Mucosa of stomach (tissue), 1 donor: ENCODE results near the gene C1QTNF7.

Experiments
- H3K27me3 ChIP-seq: one replicate; pipeline ENCODE4 v1.7.0; 2013; ENCODE audit warnings: mild to moderate bottlenecking, low read length; ENCODE audit not compliant: control insufficient read depth, insufficient read depth
- H3K36me3 ChIP-seq: one replicate; pipeline ENCODE4 v1.7.0; 2013; ENCODE audit warnings: low read length; ENCODE audit not compliant: control insufficient read depth, insufficient read depth
- H3K4me1 ChIP-seq: one replicate; pipeline ENCODE4 v1.7.0; 2013; ENCODE audit warnings: mild to moderate bottlenecking, low read length; ENCODE audit not compliant: control insufficient read depth, insufficient read depth
- H3K4me3 ChIP-seq: one replicate; pipeline ENCODE4 v1.7.0; 2013; ENCODE audit warnings: low read length
- H3K9ac ChIP-seq: one replicate; pipeline ENCODE4 v1.7.0; 2013; ENCODE audit warnings: mild to moderate bottlenecking, low read length, moderate library complexity
- H3K9me3 ChIP-seq: one replicate; pipeline ENCODE4 v1.7.0; 2013; ENCODE audit warnings: mild to moderate bottlenecking, low read length, moderate library complexity; ENCODE audit not compliant: control insufficient read depth
- donor health status: Pancreatic carcinoma.

C1QTNF7 gene

GRCh38 chr4:15427701-15428100 lies at the start of gene C1QTNF7:
Gene C1QTNF7, plus strand, starts transcription at chr4:15428033. Its CDS starts 7,711 bp downstream, at chr4:15435744.
- H3K27me3 ChIP-seq, result no peaks in the 10 kb centered on the region
- no peaks in the 10 kb centered on the region for H3K4me1 ChIP-seq
- H3K36me3 ChIP-seq, result no peaks in the 10 kb centered on the region
- no peaks in the 10 kb centered on the region for H3K9me3 ChIP-seq
- H3K9ac ChIP-seq, result no peak within 1 kb of the TSS
- H3K4me3 ChIP-seq, result no peak within 1 kb of the TSS

- Histone ChIP-seq H3K9ac (no peak overlapping the region), H3K36me3 (no peaks in the 10 kb centered on the region), H3K4me1 (no peaks in the 10 kb centered on the region), H3K27me3 (no peaks in the 10 kb centered on the region), H3K4me3 (no peak overlapping the region), H3K9me3 (no peaks in the 10 kb centered on the region)
Measured at GRCh38 chr4:15378062-15378461, 49.8 kb upstream of the C1QTNF7 start.

GRCh38 chr4:15378493-15378892 lies 49.3 kb upstream of the C1QTNF7 start:
- no peak overlapping the region for H3K4me3 ChIP-seq
- H3K9ac ChIP-seq, result no peak overlapping the region
- no peaks in the 10 kb centered on the region for H3K4me1 ChIP-seq
- no peaks in the 10 kb centered on the region for H3K9me3 ChIP-seq
- no peaks in the 10 kb centered on the region for H3K36me3 ChIP-seq
- H3K27me3 ChIP-seq, result no peaks in the 10 kb centered on the region

- H3K4me3 ChIP-seq, result no peak overlapping the region
- no peaks in the 10 kb centered on the region for H3K36me3 ChIP-seq
- no peaks in the 10 kb centered on the region for H3K4me1 ChIP-seq
- H3K9me3 ChIP-seq, result no peaks in the 10 kb centered on the region
- H3K9ac ChIP-seq, result no peak overlapping the region
- H3K27me3 ChIP-seq, result no peaks in the 10 kb centered on the region
Measured at GRCh38 chr4:15381806-15382338, 46.0 kb upstream of the C1QTNF7 start.

- H3K27me3 ChIP-seq, result no peaks in the 10 kb centered on the region
- H3K4me3 ChIP-seq, result no peak overlapping the region
- H3K9ac ChIP-seq, result no peak overlapping the region
- H3K36me3 ChIP-seq, result no peaks in the 10 kb centered on the region
- H3K4me1 ChIP-seq, result no peaks in the 10 kb centered on the region
- H3K9me3 ChIP-seq, result no peaks in the 10 kb centered on the region
Measured at GRCh38 chr4:15382669-15383273, 45.1 kb upstream of the C1QTNF7 start.

GRCh38 chr4:15385515-15385914 lies 42.3 kb upstream of the C1QTNF7 start:
- no peaks in the 10 kb centered on the region for H3K4me1 ChIP-seq
- H3K9me3 ChIP-seq, result no peaks in the 10 kb centered on the region
- H3K9ac ChIP-seq, result no peak overlapping the region

GRCh38 chr4:15385928-15386327 lies 41.9 kb upstream of the C1QTNF7 start:
- Histone ChIP-seq H3K9ac (no peak overlapping the region), H3K4me3 (no peak overlapping the region), H3K4me1 (no peaks in the 10 kb centered on the region), H3K36me3 (no peaks in the 10 kb centered on the region), H3K9me3 (no peaks in the 10 kb centered on the region), H3K27me3 (no peaks in the 10 kb centered on the region)

More at GRCh38 chr4:15385515-15385914, 42.3 kb upstream of the C1QTNF7 start:
- H3K4me3 ChIP-seq, result no peak overlapping the region
- H3K36me3 ChIP-seq, result no peaks in the 10 kb centered on the region
- no peaks in the 10 kb centered on the region for H3K27me3 ChIP-seq

GRCh38 chr4:15390494-15390893 lies 37.3 kb upstream of the C1QTNF7 start:
- H3K4me3 ChIP-seq, result no peak overlapping the region
- H3K4me1 ChIP-seq, result no peaks in the 10 kb centered on the region
- no peaks in the 10 kb centered on the region for H3K36me3 ChIP-seq
- H3K27me3 ChIP-seq, result no peaks in the 10 kb centered on the region
- H3K9me3 ChIP-seq, result no peaks in the 10 kb centered on the region
- no peak overlapping the region for H3K9ac ChIP-seq

- H3K9me3 ChIP-seq, result no peaks in the 10 kb centered on the region
- H3K27me3 ChIP-seq, result no peaks in the 10 kb centered on the region
- no peaks in the 10 kb centered on the region for H3K36me3 ChIP-seq
- no peak overlapping the region for H3K9ac ChIP-seq
- H3K4me3 ChIP-seq, result no peak overlapping the region
- no peaks in the 10 kb centered on the region for H3K4me1 ChIP-seq
Measured at GRCh38 chr4:15392053-15392805, 35.6 kb upstream of the C1QTNF7 start.

GRCh38 chr4:15395311-15395710 lies 32.5 kb upstream of the C1QTNF7 start:
- no peaks in the 10 kb centered on the region for H3K4me1 ChIP-seq
- H3K9ac ChIP-seq, result no peak overlapping the region
- no peaks in the 10 kb centered on the region for H3K27me3 ChIP-seq
- H3K9me3 ChIP-seq, result no peaks in the 10 kb centered on the region
- no peak overlapping the region for H3K4me3 ChIP-seq
- H3K36me3 ChIP-seq, result no peaks in the 10 kb centered on the region

- no peak overlapping the region for H3K4me3 ChIP-seq
- H3K27me3 ChIP-seq, result no peaks in the 10 kb centered on the region
- no peaks in the 10 kb centered on the region for H3K9me3 ChIP-seq
- no peak overlapping the region for H3K9ac ChIP-seq
- H3K4me1 ChIP-seq, result no peaks in the 10 kb centered on the region
- no peaks in the 10 kb centered on the region for H3K36me3 ChIP-seq
Measured at GRCh38 chr4:15396157-15396800, 31.6 kb upstream of the C1QTNF7 start.

GRCh38 chr4:15398001-15398400 lies 29.8 kb upstream of the C1QTNF7 start:
- Histone ChIP-seq H3K9me3 (no peaks in the 10 kb centered on the region), H3K9ac (no peak overlapping the region), H3K27me3 (no peaks in the 10 kb centered on the region), H3K4me1 (no peaks in the 10 kb centered on the region), H3K4me3 (no peak overlapping the region), H3K36me3 (no peaks in the 10 kb centered on the region)
